Measurements from ENCODE around the gene TBC1D17.
A peak's percentile ranks its signal among the peaks of the same experiment; 100 is the strongest.

The TBC1D17 gene

DNA sequence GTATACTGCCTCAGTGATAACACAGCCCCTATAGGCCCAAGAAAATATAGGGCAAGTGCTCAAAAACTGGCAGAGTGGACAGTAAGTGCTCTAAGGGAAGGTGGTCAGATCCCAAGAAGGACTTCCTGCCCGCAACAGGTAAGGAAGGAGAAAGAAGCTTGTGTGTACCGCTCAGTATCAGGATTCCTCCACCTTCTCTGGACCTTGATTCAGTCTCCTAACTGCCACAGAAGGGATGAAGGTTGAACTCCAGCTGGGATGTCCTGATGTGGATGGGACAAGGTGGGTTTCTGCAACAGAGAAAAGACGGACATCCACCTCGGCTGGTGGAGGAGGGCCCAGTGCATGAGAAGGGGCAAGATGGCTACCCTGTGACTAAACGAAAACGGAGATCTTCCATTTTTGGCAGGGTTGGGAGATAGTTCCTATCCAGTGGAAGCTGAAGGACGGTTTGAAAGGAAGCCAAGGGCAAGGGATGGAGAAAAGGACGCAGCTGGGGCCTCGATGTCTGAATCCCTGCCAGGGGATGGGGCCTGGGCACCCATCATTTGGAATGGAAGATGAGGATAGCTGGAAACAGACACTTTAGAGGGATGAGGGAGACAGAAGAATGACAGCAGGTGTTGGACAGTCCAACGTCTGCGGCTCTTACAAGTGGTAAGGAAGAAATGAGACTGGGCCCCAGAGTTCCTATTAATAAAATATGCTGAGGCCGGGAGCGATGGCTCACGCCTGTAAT is 50.2 kb downstream of the TBC1D17 start:
- DNase-seq = no peak
- in situ Hi-C loops (cut with HindIII; ENCODE audit: low pct_ligation_motif_present, low pct_unique_long_range_greater_than_20kb, low sequenced_read_pairs) = no loop called here

GRCh38 chr19:49929121-49929610 is 51.7 kb downstream of the TBC1D17 start, which contains the start of the genes ATF5 and NUP62:
Gene ATF5, plus strand, starts transcription at chr19:49929205. Its CDS starts 1,646 bp downstream, at chr19:49930851.
Gene NUP62, minus strand, starts transcription at chr19:49929504. Its CDS starts 19,697 bp downstream, at chr19:49909807.
- in situ Hi-C loops (cut with HindIII; ENCODE audit: low pct_ligation_motif_present, low pct_unique_long_range_greater_than_20kb, low sequenced_read_pairs) = no loop called here
- DNase-seq = peak; percentile 75

GRCh38 chr19:49929611-49930482 is 52.3 kb downstream of the TBC1D17 start:
- in situ Hi-C loops (cut with HindIII; ENCODE audit: low pct_ligation_motif_present, low pct_unique_long_range_greater_than_20kb, low sequenced_read_pairs) = no loop called here
- DNase-seq = peak; percentile 91

GRCh38 chr19:49930483-49931011 is 53.0 kb downstream of the TBC1D17 start:
- in situ Hi-C loops (cut with HindIII; ENCODE audit: low pct_ligation_motif_present, low pct_unique_long_range_greater_than_20kb, low sequenced_read_pairs) = no loop called here
- no peak for DNase-seq

GRCh38 chr19:49931293-49932040 is 54.0 kb downstream of the TBC1D17 start:
- DNase-seq = no peak
- in situ Hi-C loops (cut with HindIII; ENCODE audit: low pct_ligation_motif_present, low pct_unique_long_range_greater_than_20kb, low sequenced_read_pairs) = no loop called here

GRCh38 chr19:49932041-49932451 is 54.5 kb downstream of the TBC1D17 start:
- DNase-seq = no peak
- in situ Hi-C loops (cut with HindIII; ENCODE audit: low pct_ligation_motif_present, low pct_unique_long_range_greater_than_20kb, low sequenced_read_pairs) = no loop called here

DNA sequence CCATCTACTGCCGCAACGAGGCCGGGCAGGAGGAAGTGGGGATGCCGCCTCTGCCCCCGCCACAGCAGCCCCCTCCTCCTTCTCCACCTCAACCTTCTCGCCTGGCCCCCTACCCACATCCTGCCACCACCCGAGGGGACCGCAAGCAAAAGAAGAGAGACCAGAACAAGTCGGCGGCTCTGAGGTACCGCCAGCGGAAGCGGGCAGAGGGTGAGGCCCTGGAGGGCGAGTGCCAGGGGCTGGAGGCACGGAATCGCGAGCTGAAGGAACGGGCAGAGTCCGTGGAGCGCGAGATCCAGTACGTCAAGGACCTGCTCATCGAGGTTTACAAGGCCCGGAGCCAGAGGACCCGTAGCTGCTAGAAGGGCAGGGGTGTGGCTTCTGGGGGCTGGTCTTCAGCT is 55.2 kb downstream of the TBC1D17 start:
- DNase-seq = no peak
- in situ Hi-C loops (cut with HindIII; ENCODE audit: low pct_ligation_motif_present, low pct_unique_long_range_greater_than_20kb, low sequenced_read_pairs) = no loop called here

DNA sequence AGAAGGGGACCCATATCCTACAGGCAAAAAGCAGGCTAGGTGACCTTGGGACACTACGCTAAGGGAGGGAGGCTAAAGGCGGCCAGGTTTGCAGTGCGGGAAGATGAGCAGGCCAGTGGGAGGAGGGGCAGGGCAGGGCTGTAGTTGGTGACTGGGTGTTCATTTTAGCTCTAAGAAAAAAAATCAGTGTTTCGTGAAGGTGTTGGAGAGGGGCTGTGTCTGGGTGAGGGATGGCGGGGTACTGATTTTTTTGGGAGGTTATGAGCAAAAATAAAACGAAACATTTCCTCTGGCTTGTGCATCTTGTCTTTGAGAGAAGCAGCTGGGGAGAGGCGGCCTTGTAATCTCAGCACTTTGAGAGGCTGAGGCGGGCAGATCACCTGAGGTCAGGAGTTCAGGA is 56.1 kb downstream of the TBC1D17 start:
- in situ Hi-C loops (cut with HindIII; ENCODE audit: low pct_ligation_motif_present, low pct_unique_long_range_greater_than_20kb, low sequenced_read_pairs) = no loop called here
- no peak for DNase-seq

DNA sequence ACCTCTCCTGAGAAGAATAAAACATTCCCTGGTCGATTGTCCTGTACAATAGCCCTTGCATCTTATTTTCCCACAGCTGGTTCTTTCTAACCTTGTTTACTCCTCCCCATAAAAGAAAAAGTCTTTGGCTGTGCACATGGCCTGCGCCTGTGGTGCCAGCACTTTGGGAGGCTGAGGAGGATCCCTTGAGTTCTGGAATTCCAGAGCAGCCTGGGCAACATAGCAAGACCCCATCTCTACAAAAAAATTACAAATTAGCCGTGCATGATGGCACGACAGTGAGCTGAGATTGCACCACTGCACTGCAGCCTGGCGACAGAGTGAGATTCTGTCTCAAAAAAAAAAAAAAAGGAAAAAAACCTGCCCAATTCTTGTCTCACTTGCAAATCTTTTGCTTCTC is 59.0 kb downstream of the TBC1D17 start:
- in situ Hi-C loops (cut with HindIII; ENCODE audit: low pct_ligation_motif_present, low pct_unique_long_range_greater_than_20kb, low sequenced_read_pairs) = no loop called here
- DNase-seq = no peak

DNA sequence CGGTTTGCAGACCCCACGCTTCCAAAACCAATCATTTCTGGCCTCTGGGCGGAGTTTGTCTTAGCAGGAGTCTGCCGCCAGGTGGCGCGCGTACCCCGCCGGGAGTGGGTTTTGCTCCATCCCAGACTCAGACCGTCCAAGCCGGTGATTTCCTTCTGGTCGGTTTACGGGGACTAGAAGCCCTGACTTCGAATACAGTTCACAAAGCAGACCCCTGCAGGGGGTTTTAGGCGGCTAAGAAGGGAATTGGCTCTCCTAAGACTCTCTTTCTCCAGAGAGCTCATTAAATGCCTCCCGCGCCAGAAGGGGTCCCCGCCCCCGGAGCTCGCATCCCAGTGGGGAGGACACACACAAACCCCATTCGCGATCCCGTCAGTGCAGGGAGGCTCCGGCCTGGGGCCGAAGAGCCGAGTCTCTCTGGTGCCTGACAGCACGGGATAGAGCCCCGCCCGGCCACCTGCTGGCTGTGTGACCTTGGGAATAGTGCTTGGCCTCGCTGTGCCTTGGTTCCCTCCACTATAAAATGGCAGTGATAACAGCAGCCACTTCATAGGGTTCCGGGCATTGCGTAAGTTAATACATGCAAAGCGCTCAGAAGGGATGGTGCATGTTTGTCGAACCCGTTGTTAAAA is 60.4 kb downstream of the TBC1D17 start:
- in situ Hi-C loops (cut with HindIII; ENCODE audit: low pct_ligation_motif_present, low pct_unique_long_range_greater_than_20kb, low sequenced_read_pairs) = no loop called here
- DNase-seq = peak; percentile 68

All from ACHN (cell line).